ENCODE results near the gene DDX24.

GRCh38 chr14:94127330-94127729, 46.3 kb upstream of the DDX24 start:
- TF ChIP-seq CTCF (IDR thresholded peaks at IDR 0.05): no peak
- no peak for TF ChIP-seq EP300 (IDR thresholded peaks at IDR 0.05)
- no peak for TF ChIP-seq POLR2A (IDR thresholded peaks at IDR 0.05)
